ENCODE data around the gene PRDM16.

Gene PRDM16

DNA sequence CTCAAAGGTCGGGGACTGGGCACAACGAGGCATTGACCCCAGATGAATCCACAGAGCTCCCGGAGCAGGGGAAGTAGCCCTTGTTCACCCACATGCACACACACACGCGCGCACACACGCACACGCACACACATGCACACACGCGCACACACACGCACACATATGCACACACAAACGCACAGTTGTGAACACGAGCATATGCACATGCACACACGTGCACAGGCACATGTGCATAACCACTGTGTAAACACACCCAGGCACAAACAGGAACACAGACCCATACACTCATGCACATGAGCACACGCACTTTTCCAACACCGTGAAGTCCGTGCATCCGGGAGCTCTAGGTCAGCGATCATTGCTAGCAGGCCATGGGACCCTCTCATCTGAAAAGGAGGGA lies 208.6 kb downstream of the PRDM16 start:
- Histone ChIP-seq H2BK120ac (ENCODE audit: low read depth, low read length) (peak overlapping the region; percentile 24), H3K9ac (ENCODE audit: low read depth, low read length, poor library complexity) (peak overlapping the region; percentile 78), H4K91ac (ENCODE audit: low read depth, low read length, poor library complexity) (peak overlapping the region; percentile 90), H3K4ac (ENCODE audit: low read length) (peak overlapping the region; percentile 86), H3K79me1 (ENCODE audit: low read depth, low read length) (peaks cover 7% of the 10 kb centered on the region), H3K23ac (ENCODE audit: low read depth, low read length, poor library complexity) (peak overlapping the region; percentile 86), H2BK15ac (ENCODE audit: low read length) (no peak overlapping the region), H2BK12ac (ENCODE audit: low read length) (no peak overlapping the region), H3K14ac (ENCODE audit: low read length) (peak overlapping the region; percentile 94), H3K4me1 (ENCODE audit: control insufficient read depth in 2 of 2, insufficient read depth in 1 of 2, low read depth in 1 of 2, low read length in 2 of 2) (peaks cover 0 to 9% of the 10 kb centered on the region in 2 donors), H3K4me2 (ENCODE audit: insufficient read depth, low read length, poor library complexity, severe bottlenecking) (no peak overlapping the region), H3K27ac (replicated peaks; ENCODE audit: low read length) (no peak overlapping the region), H2AK5ac (ENCODE audit: low read depth, low read length) (no peak overlapping the region), H4K8ac (ENCODE audit: low read depth, low read length) (no peak overlapping the region), H2BK5ac (ENCODE audit: low read length) (peak overlapping the region; percentile 58), H3K9me3 (replicated peaks in 1 of 2; ENCODE audit: control insufficient read depth in 2 of 2, insufficient read depth in 1 of 2, low read depth in 1 of 2, low read length in 2 of 2) (peaks cover 0 to 2% of the 10 kb centered on the region in 2 donors), H3K4me3 (ENCODE audit: low read length in 2 of 2) (peak overlapping the region in 1 of 2 donors; percentile 60), H3K18ac (ENCODE audit: low read length) (peak overlapping the region; percentile 70), H3K36me3 (replicated peaks in 1 of 2; ENCODE audit: control insufficient read depth in 2 of 2, insufficient read depth in 2 of 2, low read length in 2 of 2) (peaks cover 0 to 2% of the 10 kb centered on the region in 2 donors), H2AFZ (ENCODE audit: low read length) (no peak overlapping the region), H3K27me3 (ENCODE audit: control insufficient read depth in 3 of 3, insufficient read depth in 3 of 3, low read depth in 1 of 3, low read length in 3 of 3) (peaks cover 0 to 89% (median 4%) of the 10 kb centered on the region in 3 experiments)
- no CpG with 5 or more reads among the region's 19 CpGs for WGBS, 2 donors (ENCODE audit: extremely low coverage in 2 of 2, insufficient read length in 2 of 2, insufficient replicate concordance in 1 of 2)
- DNase-seq (ENCODE audit: low spot score) = no peak

GRCh38 chr1:3278416-3279181 lies 209.6 kb downstream of the PRDM16 start:
- no peak for DNase-seq (ENCODE audit: low spot score)
- H3K23ac ChIP-seq (ENCODE audit: low read depth, low read length, poor library complexity) = peak overlapping the region; percentile 46
- H3K4me1 ChIP-seq (ENCODE audit: control insufficient read depth in 2 of 2, insufficient read depth in 1 of 2, low read depth in 1 of 2, low read length in 2 of 2) = peaks cover 0 to 10% of the 10 kb centered on the region in 2 donors
- peak overlapping the region; percentile 86 for H2AK5ac ChIP-seq (ENCODE audit: low read depth, low read length)
- no peak overlapping the region for H2BK5ac ChIP-seq (ENCODE audit: low read length)
- no peak overlapping the region for H3K4me2 ChIP-seq (ENCODE audit: insufficient read depth, low read length, poor library complexity, severe bottlenecking)
- no peak overlapping the region for H3K4me3 ChIP-seq (ENCODE audit: low read length in 2 of 2)
- peaks cover 0 to 89% (median 2%) of the 10 kb centered on the region in 3 experiments for H3K27me3 ChIP-seq (ENCODE audit: control insufficient read depth in 3 of 3, insufficient read depth in 3 of 3, low read depth in 1 of 3, low read length in 3 of 3)
- H3K14ac ChIP-seq (ENCODE audit: low read length) = peak overlapping the region; percentile 63
- H2AFZ ChIP-seq (ENCODE audit: low read length) = no peak overlapping the region
- no peak overlapping the region for H3K27ac ChIP-seq (replicated peaks; ENCODE audit: low read length)
- peaks cover 0 to 2% of the 10 kb centered on the region in 2 donors for H3K9me3 ChIP-seq (replicated peaks in 1 of 2; ENCODE audit: control insufficient read depth in 2 of 2, insufficient read depth in 1 of 2, low read depth in 1 of 2, low read length in 2 of 2)
- no peak overlapping the region for H3K4ac ChIP-seq (ENCODE audit: low read length)
- no peak overlapping the region for H4K8ac ChIP-seq (ENCODE audit: low read depth, low read length)
- H3K79me1 ChIP-seq (ENCODE audit: low read depth, low read length) = peaks cover 5% of the 10 kb centered on the region
- peak overlapping the region; percentile 74 for H3K18ac ChIP-seq (ENCODE audit: low read length)
- peak overlapping the region; percentile 77 for H2BK12ac ChIP-seq (ENCODE audit: low read length)
- H3K9ac ChIP-seq (ENCODE audit: low read depth, low read length, poor library complexity) = peak overlapping the region; percentile 45
- WGBS, 2 donors (ENCODE audit: extremely low coverage in 2 of 2, insufficient read length in 2 of 2, insufficient replicate concordance in 1 of 2) = no CpG with 5 or more reads among the region's 37 CpGs
- H4K91ac ChIP-seq (ENCODE audit: low read depth, low read length, poor library complexity) = no peak overlapping the region
- H3K36me3 ChIP-seq (replicated peaks in 1 of 2; ENCODE audit: control insufficient read depth in 2 of 2, insufficient read depth in 2 of 2, low read length in 2 of 2) = peaks cover 0 to 2% of the 10 kb centered on the region in 2 donors
- peak overlapping the region; percentile 79 for H2BK15ac ChIP-seq (ENCODE audit: low read length)
- H2BK120ac ChIP-seq (ENCODE audit: low read depth, low read length) = peak overlapping the region; percentile 84

- Histone ChIP-seq H3K9ac (ENCODE audit: low read depth, low read length, poor library complexity) (peak overlapping the region; percentile 30), H2BK120ac (ENCODE audit: low read depth, low read length) (peak overlapping the region; percentile 74), H2AK5ac (ENCODE audit: low read depth, low read length) (peak overlapping the region; percentile 86), H3K4me3 (ENCODE audit: low read length in 2 of 2) (no peak overlapping the region), H3K4me2 (ENCODE audit: insufficient read depth, low read length, poor library complexity, severe bottlenecking) (no peak overlapping the region), H4K8ac (ENCODE audit: low read depth, low read length) (no peak overlapping the region), H3K4me1 (ENCODE audit: control insufficient read depth in 2 of 2, insufficient read depth in 1 of 2, low read depth in 1 of 2, low read length in 2 of 2) (peaks cover 0 to 12% of the 10 kb centered on the region in 2 donors), H3K9me3 (replicated peaks in 1 of 2; ENCODE audit: control insufficient read depth in 2 of 2, insufficient read depth in 1 of 2, low read depth in 1 of 2, low read length in 2 of 2) (peaks cover 0 to 2% of the 10 kb centered on the region in 2 donors), H2BK12ac (ENCODE audit: low read length) (peak overlapping the region; percentile 75), H3K14ac (ENCODE audit: low read length) (peak overlapping the region; percentile 63), H3K23ac (ENCODE audit: low read depth, low read length, poor library complexity) (peak overlapping the region; percentile 46), H3K79me1 (ENCODE audit: low read depth, low read length) (peaks cover 4% of the 10 kb centered on the region), H3K36me3 (replicated peaks in 1 of 2; ENCODE audit: control insufficient read depth in 2 of 2, insufficient read depth in 2 of 2, low read length in 2 of 2) (peaks cover 0 to 2% of the 10 kb centered on the region in 2 donors), H3K27me3 (ENCODE audit: control insufficient read depth in 3 of 3, insufficient read depth in 3 of 3, low read depth in 1 of 3, low read length in 3 of 3) (peaks cover 0 to 89% (median 2%) of the 10 kb centered on the region in 3 experiments), H2BK5ac (ENCODE audit: low read length) (peak overlapping the region; percentile 14), H2AFZ (ENCODE audit: low read length) (no peak overlapping the region), H2BK15ac (ENCODE audit: low read length) (peak overlapping the region; percentile 79), H3K4ac (ENCODE audit: low read length) (no peak overlapping the region), H3K18ac (ENCODE audit: low read length) (peak overlapping the region; percentile 74), H4K91ac (ENCODE audit: low read depth, low read length, poor library complexity) (no peak overlapping the region), H3K27ac (replicated peaks; ENCODE audit: low read length) (no peak overlapping the region)
- no CpG with 5 or more reads among the region's 19 CpGs for WGBS, 2 donors (ENCODE audit: extremely low coverage in 2 of 2, insufficient read length in 2 of 2, insufficient replicate concordance in 1 of 2)
- DNase-seq (ENCODE audit: low spot score) = no peak
Measured at GRCh38 chr1:3279182-3279470, 210.1 kb downstream of the PRDM16 start.

- Histone ChIP-seq H3K4me1 (ENCODE audit: control insufficient read depth in 2 of 2, insufficient read depth in 1 of 2, low read depth in 1 of 2, low read length in 2 of 2) (peaks cover 0 to 12% of the 10 kb centered on the region in 2 donors), H3K9me3 (replicated peaks in 1 of 2; ENCODE audit: control insufficient read depth in 2 of 2, insufficient read depth in 1 of 2, low read depth in 1 of 2, low read length in 2 of 2) (peaks cover 0 to 2% of the 10 kb centered on the region in 2 donors), H2AK5ac (ENCODE audit: low read depth, low read length) (peak overlapping the region; percentile 30), H3K27me3 (ENCODE audit: control insufficient read depth in 3 of 3, insufficient read depth in 3 of 3, low read depth in 1 of 3, low read length in 3 of 3) (peaks cover 0 to 87% (median 7%) of the 10 kb centered on the region in 3 experiments), H2BK120ac (ENCODE audit: low read depth, low read length) (no peak overlapping the region), H4K8ac (ENCODE audit: low read depth, low read length) (no peak overlapping the region), H3K23ac (ENCODE audit: low read depth, low read length, poor library complexity) (no peak overlapping the region), H3K4me2 (ENCODE audit: insufficient read depth, low read length, poor library complexity, severe bottlenecking) (no peak overlapping the region), H3K79me1 (ENCODE audit: low read depth, low read length) (peaks cover 4% of the 10 kb centered on the region), H3K27ac (replicated peaks; ENCODE audit: low read length) (no peak overlapping the region), H2BK12ac (ENCODE audit: low read length) (no peak overlapping the region), H3K4ac (ENCODE audit: low read length) (no peak overlapping the region), H4K91ac (ENCODE audit: low read depth, low read length, poor library complexity) (no peak overlapping the region), H3K14ac (ENCODE audit: low read length) (no peak overlapping the region), H2BK5ac (ENCODE audit: low read length) (no peak overlapping the region), H2AFZ (ENCODE audit: low read length) (no peak overlapping the region), H3K18ac (ENCODE audit: low read length) (no peak overlapping the region), H3K4me3 (ENCODE audit: low read length in 2 of 2) (no peak overlapping the region), H3K36me3 (replicated peaks in 1 of 2; ENCODE audit: control insufficient read depth in 2 of 2, insufficient read depth in 2 of 2, low read length in 2 of 2) (peaks cover 0 to 2% of the 10 kb centered on the region in 2 donors), H3K9ac (ENCODE audit: low read depth, low read length, poor library complexity) (no peak overlapping the region), H2BK15ac (ENCODE audit: low read length) (no peak overlapping the region)
- no CpG with 5 or more reads among the region's 8 CpGs for WGBS, 2 donors (ENCODE audit: extremely low coverage in 2 of 2, insufficient read length in 2 of 2, insufficient replicate concordance in 1 of 2)
- DNase-seq (ENCODE audit: low spot score) = no peak
Measured at GRCh38 chr1:3281735-3282134, 212.7 kb downstream of the PRDM16 start.

Data from neuronal stem cell (in vitro differentiated cells).